ENCODE data around the gene SIAH2.

Gene SIAH2

GRCh38 chr3:150727653-150728502, 35.1 kb downstream of the SIAH2 start:
- TF ChIP-seq ZFX (IDR thresholded peaks at IDR 0.05; ENCODE audit: borderline replicate concordance) (no peak), CTCF (IDR thresholded peaks at IDR 0.05) (no peak)

GRCh38 chr3:150725548-150725947, 37.4 kb downstream of the SIAH2 start:
- TF ChIP-seq ZFX (IDR thresholded peaks at IDR 0.05; ENCODE audit: borderline replicate concordance) (no peak), CTCF (IDR thresholded peaks at IDR 0.05) (no peak)
- no peak overlapping the region for H3K27ac ChIP-seq

More at GRCh38 chr3:150727653-150728502, 35.1 kb downstream of the SIAH2 start:
- H3K27ac ChIP-seq = no peak overlapping the region

- TF ChIP-seq CTCF (IDR thresholded peaks at IDR 0.05) (no peak), ZFX (IDR thresholded peaks at IDR 0.05; ENCODE audit: borderline replicate concordance) (no peak)
- H3K27ac ChIP-seq = no peak overlapping the region
Measured at GRCh38 chr3:150723946-150724345, 39.0 kb downstream of the SIAH2 start.

GRCh38 chr3:150722267-150722666, 40.7 kb downstream of the SIAH2 start:
- H3K27ac ChIP-seq = no peak overlapping the region
- TF ChIP-seq CTCF (IDR thresholded peaks at IDR 0.05) = no peak
- no peak for TF ChIP-seq ZFX (IDR thresholded peaks at IDR 0.05; ENCODE audit: borderline replicate concordance)

- TF ChIP-seq CTCF (IDR thresholded peaks at IDR 0.05) = peak; percentile 89
- TF ChIP-seq ZFX (IDR thresholded peaks at IDR 0.05; ENCODE audit: borderline replicate concordance) = no peak
- H3K27ac ChIP-seq = no peak overlapping the region
Measured at GRCh38 chr3:150721285-150722130, 41.5 kb downstream of the SIAH2 start.

GRCh38 chr3:150720444-150720843, 42.5 kb downstream of the SIAH2 start:
- no peak for TF ChIP-seq CTCF (IDR thresholded peaks at IDR 0.05)
- H3K27ac ChIP-seq = no peak overlapping the region

GRCh38 chr3:150710097-150710496, 52.9 kb downstream of the SIAH2 start:
- TF ChIP-seq CTCF (IDR thresholded peaks at IDR 0.05) (no peak), ZFX (IDR thresholded peaks at IDR 0.05; ENCODE audit: borderline replicate concordance) (no peak)
- H3K27ac ChIP-seq = no peak overlapping the region
